Adrenal gland (tissue), 5 donors: ENCODE data around the gene TCEAL5.
"Not testable (repeated sequence)": the region's sequence is repeated elsewhere in the genome, so short reads cannot be mapped to it uniquely, and the experiment has no call there.

Experiments used
- CTCF ChIP-seq, 6 experiments: fragments of 450-650 bp in 4 of 6; fragments of 200-600 bp in 2 of 6; sonication (generic) in 1 of 6; IDR thresholded peaks; 1 replicate in 5 of 6; 2 replicates in 1 of 6; pipeline versions ENCODE4 v1.5.1 to v1.8.0; 2016 to 2021; ENCODE audit warnings: antibody characterized with exemption in 6 of 6, mild to moderate bottlenecking in 2 of 6, moderate library complexity in 1 of 6
- POLR2A ChIP-seq, 2 donors: fragments of 450-650 bp; IDR thresholded peaks; one replicate each; pipeline ENCODE4 v1.6.1; 2017; ENCODE audit warnings: antibody characterized with exemption in 2 of 2, mild to moderate bottlenecking in 2 of 2, moderate library complexity in 1 of 2
- donor health status: DM: no; HTN: no; CAD: no.

DNA sequence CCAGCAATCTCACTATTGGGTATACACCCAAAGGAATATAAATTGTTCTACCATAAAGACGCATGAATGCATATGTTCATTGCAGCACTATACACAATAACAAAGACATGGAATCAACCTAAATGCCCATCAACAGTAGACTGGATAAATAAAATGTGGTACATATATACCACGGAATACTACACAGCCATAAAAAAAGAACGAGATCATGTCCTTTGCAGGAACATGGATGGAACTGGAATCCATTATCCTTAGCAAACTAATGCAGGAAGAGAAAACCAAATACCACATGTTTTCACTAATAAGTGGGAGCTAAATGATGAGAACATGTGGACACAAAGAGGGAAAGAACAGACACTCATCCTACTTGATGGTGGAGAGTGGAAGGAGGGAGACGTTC, 50.6 kb downstream of the TCEAL5 start:
- not testable (repeated sequence) for TF ChIP-seq POLR2A, CTCF (IDR thresholded peaks at IDR 0.05)
